ENCODE measurements around the gene MAPK8.

MAPK8 gene

DNA sequence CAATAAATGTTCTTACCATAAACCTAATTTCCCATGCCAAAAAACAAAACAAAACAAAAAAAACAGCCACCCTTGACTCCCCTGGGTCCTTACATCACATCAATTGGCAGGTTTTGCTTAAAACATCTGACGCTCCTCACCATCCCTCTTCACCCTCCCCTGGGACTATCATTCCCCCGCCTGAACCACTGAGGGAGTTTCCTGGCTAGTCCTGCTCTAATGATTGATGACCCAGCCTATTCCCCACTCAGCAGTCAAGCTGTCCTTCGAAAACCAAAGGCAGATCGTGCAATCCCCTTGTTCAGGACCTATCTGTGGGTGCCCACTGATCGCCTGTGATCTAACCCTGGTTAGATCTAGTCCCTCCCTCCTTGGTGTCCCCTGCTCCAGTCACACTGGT, 20.8 kb upstream of the MAPK8 start:
- CTCF ChIA-PET = no interaction called here
- no peak for DNase-seq (ENCODE audit: extremely low spot score)
- TF ChIP-seq ZNF384 (IDR thresholded peaks at IDR 0.05) = no peak
- POLR2A ChIA-PET = no interaction called here

- TF ChIP-seq CTBP1 (IDR thresholded peaks at IDR 0.05; ENCODE audit: borderline replicate concordance) (no peak), HDGF (IDR thresholded peaks at IDR 0.05; ENCODE audit: borderline replicate concordance) (no peak), NFRKB (IDR thresholded peaks at IDR 0.05) (no peak), L3MBTL2 (conservative IDR thresholded peaks at IDR 0.05) (no peak)
- ChIA-PET CTCF (no interaction called here), POLR2A (no interaction called here)
- DNase-seq (ENCODE audit: extremely low spot score) = no peak
Measured at GRCh38 chr10:48286356-48286755, 20.1 kb upstream of the MAPK8 start.

GRCh38 chr10:48287417-48288391, 18.8 kb upstream of the MAPK8 start:
- CTCF ChIA-PET = no interaction called here
- TF ChIP-seq ELF4 (IDR thresholded peaks at IDR 0.05) (no peak), FOXM1 (IDR thresholded peaks at IDR 0.05; ENCODE audit: borderline replicate concordance) (no peak), HDGF (IDR thresholded peaks at IDR 0.05; ENCODE audit: borderline replicate concordance) (no peak), ZNF384 (IDR thresholded peaks at IDR 0.05) (no peak), TARDBP (IDR thresholded peaks at IDR 0.05) (no peak), LEF1 (IDR thresholded peaks at IDR 0.05; ENCODE audit: borderline replicate concordance) (no peak), PKNOX1 (IDR thresholded peaks at IDR 0.05) (no peak), SP1 (IDR thresholded peaks at IDR 0.05) (no peak), L3MBTL2 (conservative IDR thresholded peaks at IDR 0.05) (no peak), NFRKB (IDR thresholded peaks at IDR 0.05) (no peak), ARNT (IDR thresholded peaks at IDR 0.05) (no peak), FOXK2 (IDR thresholded peaks at IDR 0.05) (no peak)
- no peak for DNase-seq (ENCODE audit: extremely low spot score)
- POLR2A ChIA-PET = no interaction called here

DNA sequence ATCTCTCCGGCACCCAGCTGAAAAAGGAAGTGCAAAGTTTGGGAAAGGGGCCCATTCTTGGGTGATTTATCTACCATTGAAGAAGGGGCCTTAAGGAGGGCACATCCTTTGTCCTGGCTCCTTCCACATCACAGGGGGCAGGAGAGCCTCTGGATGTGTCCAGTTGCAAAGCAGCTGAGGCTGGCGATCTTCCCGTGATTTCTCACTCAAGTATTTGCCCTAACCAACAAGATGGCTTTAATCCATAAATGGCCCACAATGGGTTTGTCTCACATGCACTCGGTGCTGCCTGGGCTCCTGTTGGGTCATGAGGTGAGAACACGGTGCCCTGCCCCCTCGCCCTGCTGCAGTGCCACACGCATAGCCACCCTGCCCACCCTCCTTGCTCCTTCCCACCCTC, 17.8 kb upstream of the MAPK8 start:
- no peak for TF ChIP-seq ELF4 (IDR thresholded peaks at IDR 0.05)
- no peak for TF ChIP-seq FOXK2 (IDR thresholded peaks at IDR 0.05)
- TF ChIP-seq ARNT (IDR thresholded peaks at IDR 0.05) = no peak
- TF ChIP-seq PKNOX1 (IDR thresholded peaks at IDR 0.05) = no peak
- TF ChIP-seq FOXM1 (IDR thresholded peaks at IDR 0.05; ENCODE audit: borderline replicate concordance) = no peak
- POLR2A ChIA-PET = no interaction called here
- CTCF ChIA-PET = no interaction called here
- DNase-seq (ENCODE audit: extremely low spot score) = no peak

DNA sequence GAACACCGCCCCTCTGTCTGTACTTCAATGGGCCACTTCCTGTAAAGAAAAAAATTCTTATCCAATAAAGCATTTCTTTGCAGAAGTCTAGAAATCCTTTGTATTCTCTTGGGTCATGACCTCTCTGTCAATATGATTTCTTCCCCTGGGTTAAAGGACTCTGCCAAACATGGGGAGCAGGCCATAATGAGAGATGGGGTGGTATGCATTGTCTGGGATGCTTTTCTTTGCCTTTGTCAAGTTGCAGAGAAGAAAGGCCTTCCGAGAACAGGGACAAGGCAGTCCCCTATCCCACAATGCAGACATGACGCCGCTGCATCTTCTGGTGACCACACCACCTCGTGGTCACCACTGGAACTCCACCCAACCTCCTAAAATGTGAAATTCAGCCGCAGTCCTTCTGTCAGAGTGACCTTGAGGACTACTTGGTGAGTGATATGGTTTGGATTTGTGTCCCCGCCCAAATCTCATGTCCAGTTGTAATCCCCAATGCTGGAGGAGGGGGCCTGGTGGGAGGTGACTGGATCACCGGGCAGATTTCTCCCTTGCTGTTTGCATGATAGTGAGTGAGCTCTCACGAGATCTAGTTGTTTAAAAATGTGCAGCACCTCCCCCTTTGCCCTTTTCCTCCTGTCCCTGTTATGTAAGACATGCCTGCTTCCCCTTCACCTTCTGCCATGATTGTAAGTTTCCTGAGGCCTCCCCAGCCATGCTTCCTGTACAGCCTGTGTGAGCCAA, 16.8 kb upstream of the MAPK8 start:
- ChIA-PET CTCF (interaction anchor here (1.1 to 1.3 kb wide), 2 partner anchors 11 to 18 kb away, joined by 3 read pairs; no protein-coding TSS in a partner anchor), POLR2A (no interaction called here)
- peak; percentile 72 for DNase-seq (ENCODE audit: extremely low spot score)
- TF ChIP-seq L3MBTL2 (conservative IDR thresholded peaks at IDR 0.05) = no peak
- no peak for TF ChIP-seq BHLHE40 (IDR thresholded peaks at IDR 0.05; ENCODE audit: borderline replicate concordance)
- TF ChIP-seq CTBP1 (IDR thresholded peaks at IDR 0.05; ENCODE audit: borderline replicate concordance) = no peak

DNA sequence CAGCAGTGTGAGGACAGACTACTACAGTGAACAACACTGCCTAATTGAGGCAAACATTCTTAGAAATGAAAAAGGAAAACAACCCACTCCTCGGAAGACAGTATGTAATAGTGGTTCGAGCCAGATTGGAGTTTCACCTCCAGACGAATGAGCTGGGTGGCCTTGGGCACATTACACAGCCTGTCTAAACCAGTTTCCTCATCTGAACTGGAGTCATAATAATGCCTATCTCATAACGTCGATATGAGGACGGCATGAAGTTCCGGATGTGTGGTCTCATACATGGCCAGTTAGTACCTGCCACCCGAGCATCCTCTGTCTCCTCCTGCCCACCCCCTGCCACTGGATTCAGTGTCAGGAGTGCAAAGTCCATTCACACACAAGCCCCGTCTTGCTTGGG, 16.2 kb upstream of the MAPK8 start:
- no peak for TF ChIP-seq CTBP1 (IDR thresholded peaks at IDR 0.05; ENCODE audit: borderline replicate concordance)
- TF ChIP-seq ARNT (IDR thresholded peaks at IDR 0.05) = no peak
- no peak for TF ChIP-seq TARDBP (IDR thresholded peaks at IDR 0.05)
- TF ChIP-seq SUZ12 (IDR thresholded peaks at IDR 0.05) = no peak
- TF ChIP-seq FOXK2 (IDR thresholded peaks at IDR 0.05) = no peak
- ChIA-PET POLR2A (no interaction called here), CTCF (interaction anchor here (0.7 to 1.3 kb wide), 3 partner anchors 10 to 331 kb away, joined by 3 read pairs; no protein-coding TSS in a partner anchor)
- DNase-seq (ENCODE audit: extremely low spot score) = no peak

DNA sequence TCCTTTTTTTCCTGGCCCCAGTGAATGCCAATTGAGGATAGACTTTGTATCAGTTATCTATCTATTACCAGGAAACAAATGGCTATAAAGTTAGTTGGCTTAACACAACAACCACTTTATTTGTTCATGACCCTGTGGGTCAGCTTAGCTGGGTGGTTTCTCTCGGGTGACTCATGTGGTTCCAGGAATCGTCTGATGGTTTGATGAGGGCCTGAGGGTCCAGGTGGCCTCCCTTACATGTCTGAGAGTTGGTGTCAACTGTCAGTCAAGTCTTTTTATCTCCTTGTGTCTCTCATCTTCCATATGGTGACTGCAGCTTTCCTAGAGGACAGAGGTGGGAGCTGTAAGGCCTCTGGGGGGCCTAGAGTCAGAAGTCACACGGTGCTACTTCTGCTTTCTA, 15.3 kb upstream of the MAPK8 start:
- TF ChIP-seq CTBP1 (IDR thresholded peaks at IDR 0.05; ENCODE audit: borderline replicate concordance) = no peak
- no peak for TF ChIP-seq BHLHE40 (IDR thresholded peaks at IDR 0.05; ENCODE audit: borderline replicate concordance)
- no peak for TF ChIP-seq FOXK2 (IDR thresholded peaks at IDR 0.05)
- TF ChIP-seq ELF4 (IDR thresholded peaks at IDR 0.05) = no peak
- no peak for TF ChIP-seq PKNOX1 (IDR thresholded peaks at IDR 0.05)
- TF ChIP-seq HDGF (IDR thresholded peaks at IDR 0.05; ENCODE audit: borderline replicate concordance) = no peak
- no peak for TF ChIP-seq FOXM1 (IDR thresholded peaks at IDR 0.05; ENCODE audit: borderline replicate concordance)
- TF ChIP-seq SP1 (IDR thresholded peaks at IDR 0.05) = no peak
- no peak for TF ChIP-seq TARDBP (IDR thresholded peaks at IDR 0.05)
- TF ChIP-seq ARNT (IDR thresholded peaks at IDR 0.05) = no peak
- no peak for TF ChIP-seq ZNF384 (IDR thresholded peaks at IDR 0.05)
- no peak for TF ChIP-seq L3MBTL2 (conservative IDR thresholded peaks at IDR 0.05)
- no peak for TF ChIP-seq LEF1 (IDR thresholded peaks at IDR 0.05; ENCODE audit: borderline replicate concordance)
- TF ChIP-seq NFRKB (IDR thresholded peaks at IDR 0.05) = no peak
- no peak for TF ChIP-seq SUZ12 (IDR thresholded peaks at IDR 0.05)
- TF ChIP-seq FOXA1 (IDR thresholded peaks at IDR 0.05) = no peak
- POLR2A ChIA-PET = no interaction called here
- no peak for DNase-seq (ENCODE audit: extremely low spot score)
- CTCF ChIA-PET = no interaction called here
